GM21528 (cell line): ENCODE data around the gene FAM131A.

Experiments
- ATAC-seq: cut with Tn5 transposase; IDR thresholded peaks from one replicate; pipeline ENCODE4 v1.9.1; 2021; ENCODE audit warnings: mild to moderate bottlenecking, moderate library complexity; ENCODE audit not compliant: unreplicated experiment, low FRiP score

FAM131A gene, protein sequence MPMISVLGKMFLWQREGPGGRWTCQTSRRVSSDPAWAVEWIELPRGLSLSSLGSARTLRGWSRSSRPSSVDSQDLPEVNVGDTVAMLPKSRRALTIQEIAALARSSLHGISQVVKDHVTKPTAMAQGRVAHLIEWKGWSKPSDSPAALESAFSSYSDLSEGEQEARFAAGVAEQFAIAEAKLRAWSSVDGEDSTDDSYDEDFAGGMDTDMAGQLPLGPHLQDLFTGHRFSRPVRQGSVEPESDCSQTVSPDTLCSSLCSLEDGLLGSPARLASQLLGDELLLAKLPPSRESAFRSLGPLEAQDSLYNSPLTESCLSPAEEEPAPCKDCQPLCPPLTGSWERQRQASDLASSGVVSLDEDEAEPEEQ

DNA sequence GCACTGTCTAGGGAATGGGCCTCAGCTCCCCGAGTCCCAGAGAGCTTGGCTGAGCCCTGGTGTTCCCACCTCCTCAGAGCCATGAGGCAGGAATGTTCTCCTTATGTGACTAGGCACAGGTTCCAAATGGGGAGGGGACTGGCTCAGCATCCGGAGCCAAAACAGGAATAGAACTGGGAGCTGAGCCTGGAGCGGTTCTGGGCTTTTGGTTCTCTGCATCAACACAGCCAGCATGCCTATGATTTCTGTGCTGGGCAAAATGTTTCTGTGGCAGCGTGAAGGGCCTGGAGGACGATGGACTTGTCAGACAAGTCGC is at the start of gene FAM131A:
Gene FAM131A, plus strand, starts transcription at position 202 of the 316 bp plus-strand sequence. Its CDS starts 31 bp downstream, at position 233.
- no peak for ATAC-seq

DNA sequence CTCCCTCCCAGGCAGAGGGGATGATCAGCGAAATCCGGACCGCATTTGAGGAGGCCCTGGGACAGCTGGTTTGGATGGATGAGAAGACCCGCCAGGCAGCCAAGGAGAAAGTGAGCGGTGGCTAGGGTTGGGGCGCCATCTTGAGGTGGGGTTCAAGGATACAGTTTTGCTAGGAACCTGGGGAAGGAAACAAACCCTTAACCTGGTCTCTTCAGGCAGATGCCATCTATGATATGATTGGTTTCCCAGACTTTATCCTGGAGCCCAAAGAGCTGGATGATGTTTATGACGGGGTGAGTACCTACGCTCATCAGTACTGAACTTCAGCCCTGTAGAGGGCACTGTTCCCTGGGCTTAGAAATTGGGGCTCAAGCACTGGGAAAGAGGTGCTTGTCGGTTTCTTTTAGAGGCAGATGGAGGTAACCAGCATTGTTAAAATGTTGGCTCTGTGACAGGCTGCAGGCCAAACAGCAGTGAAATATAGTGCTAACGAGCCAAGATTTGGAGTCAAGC is 47.9 kb upstream of the FAM131A start:
- ATAC-seq: no peak

DNA sequence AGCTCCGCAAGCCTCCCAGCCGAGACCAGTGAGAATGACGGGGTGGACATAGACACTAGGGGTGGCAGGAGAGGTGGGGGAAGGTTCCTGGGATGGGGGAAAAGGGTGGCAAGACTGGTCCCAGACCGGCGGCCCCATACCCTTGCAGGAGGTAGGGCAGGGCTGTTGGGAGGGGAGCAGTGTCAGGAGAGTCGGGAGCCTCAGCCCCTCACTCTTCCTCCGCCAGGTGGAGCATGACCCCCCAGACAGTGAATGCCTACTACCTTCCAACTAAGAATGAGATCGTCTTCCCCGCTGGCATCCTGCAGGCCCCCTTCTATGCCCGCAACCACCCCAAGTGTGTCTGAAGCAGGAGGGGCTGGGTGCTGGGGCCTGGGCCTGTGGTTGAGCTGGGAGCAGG is 47.1 kb upstream of the FAM131A start:
- no peak for ATAC-seq

DNA sequence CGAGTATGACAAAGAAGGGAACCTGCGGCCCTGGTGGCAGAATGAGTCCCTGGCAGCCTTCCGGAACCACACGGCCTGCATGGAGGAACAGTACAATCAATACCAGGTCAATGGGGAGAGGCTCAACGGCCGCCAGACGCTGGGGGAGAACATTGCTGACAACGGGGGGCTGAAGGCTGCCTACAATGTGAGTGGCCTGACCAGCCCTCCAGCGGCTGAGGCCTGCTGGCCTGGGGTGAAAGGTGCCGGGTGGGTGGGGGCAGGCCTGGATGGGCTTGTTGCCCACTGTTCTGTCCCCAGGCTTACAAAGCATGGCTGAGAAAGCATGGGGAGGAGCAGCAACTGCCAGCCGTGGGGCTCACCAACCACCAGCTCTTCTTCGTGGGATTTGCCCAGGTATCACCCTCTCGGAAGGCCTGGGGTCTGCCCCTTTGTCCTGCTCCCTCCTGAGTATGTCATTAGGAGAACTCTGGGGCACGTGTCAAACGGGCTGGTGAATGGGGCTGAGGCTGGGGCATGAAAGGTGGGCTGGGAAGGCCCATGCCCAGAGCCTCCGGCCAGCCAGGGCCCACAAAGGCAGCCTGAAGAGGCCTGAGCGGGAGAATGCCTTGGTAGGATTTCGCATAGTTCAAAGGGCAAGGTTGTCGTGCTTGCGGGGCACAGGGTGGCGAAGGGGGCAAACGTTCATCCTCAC is 46.2 kb upstream of the FAM131A start:
- no peak for ATAC-seq

DNA sequence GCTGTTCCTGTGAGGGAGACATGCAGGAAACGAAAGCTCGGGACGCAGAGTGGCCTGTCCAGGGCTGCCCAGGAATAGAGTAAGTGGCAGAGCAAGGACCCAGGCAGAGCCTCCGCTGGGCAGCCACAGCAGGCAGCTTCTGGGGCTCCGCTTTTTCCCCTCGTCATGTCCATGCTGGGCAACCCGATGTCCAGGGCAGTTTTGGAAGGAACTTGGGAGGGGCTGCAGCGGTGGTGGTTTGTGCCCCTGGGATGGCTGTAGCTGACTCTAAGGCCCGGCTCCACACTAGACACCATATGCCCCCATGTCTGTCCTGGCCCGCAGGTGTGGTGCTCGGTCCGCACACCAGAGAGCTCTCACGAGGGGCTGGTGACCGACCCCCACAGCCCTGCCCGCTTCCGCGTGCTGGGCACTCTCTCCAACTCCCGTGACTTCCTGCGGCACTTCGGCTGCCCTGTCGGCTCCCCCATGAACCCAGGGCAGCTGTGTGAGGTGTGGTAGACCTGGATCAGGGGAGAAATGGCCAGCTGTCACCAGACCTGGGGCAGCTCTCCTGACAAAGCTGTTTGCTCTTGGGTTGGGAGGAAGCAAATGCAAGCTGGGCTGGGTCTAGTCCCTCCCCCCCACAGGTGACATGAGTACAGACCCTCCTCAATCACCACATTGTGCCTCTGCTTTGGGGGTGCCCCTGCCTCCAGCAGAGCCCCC is 45.5 kb upstream of the FAM131A start:
- no peak for ATAC-seq

DNA sequence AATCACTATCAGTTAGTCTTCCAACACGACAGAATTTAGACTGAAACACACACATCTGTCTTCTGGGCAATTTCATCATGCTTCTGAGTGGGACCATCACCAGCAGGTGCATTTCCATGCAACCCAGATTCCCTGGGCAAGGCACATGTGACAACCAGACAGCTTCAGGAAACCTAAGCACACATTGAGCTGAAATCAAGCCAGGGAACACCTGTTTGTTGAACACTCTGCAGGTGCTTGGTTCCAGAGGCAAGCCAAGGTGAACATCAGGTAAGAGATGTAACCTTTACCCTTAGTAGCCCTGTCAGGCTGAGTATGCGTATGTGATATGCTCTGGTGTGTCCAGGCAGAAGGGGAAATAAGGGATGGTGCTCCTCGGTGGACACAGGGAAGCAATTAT is 41.6 kb upstream of the FAM131A start:
- ATAC-seq: no peak

DNA sequence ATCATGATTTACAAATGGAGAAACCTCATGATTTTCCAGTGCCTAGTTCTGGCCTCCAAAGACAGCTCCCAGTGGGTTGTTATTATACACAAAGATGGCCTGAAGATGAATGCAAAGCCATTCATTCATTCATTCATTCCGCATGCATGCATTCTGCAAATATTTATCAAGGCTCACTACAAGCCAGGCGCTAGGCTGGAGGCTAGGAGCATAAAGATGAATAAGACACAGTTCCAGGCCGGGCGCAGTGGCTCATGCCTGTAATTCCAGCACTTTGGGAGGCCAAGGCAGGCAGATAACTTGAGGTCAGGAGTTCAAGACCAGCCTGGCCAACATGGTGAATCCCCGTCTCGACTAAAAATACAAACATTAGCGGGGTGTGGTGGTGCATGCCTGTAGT is 40.8 kb upstream of the FAM131A start:
- ATAC-seq: no peak

DNA sequence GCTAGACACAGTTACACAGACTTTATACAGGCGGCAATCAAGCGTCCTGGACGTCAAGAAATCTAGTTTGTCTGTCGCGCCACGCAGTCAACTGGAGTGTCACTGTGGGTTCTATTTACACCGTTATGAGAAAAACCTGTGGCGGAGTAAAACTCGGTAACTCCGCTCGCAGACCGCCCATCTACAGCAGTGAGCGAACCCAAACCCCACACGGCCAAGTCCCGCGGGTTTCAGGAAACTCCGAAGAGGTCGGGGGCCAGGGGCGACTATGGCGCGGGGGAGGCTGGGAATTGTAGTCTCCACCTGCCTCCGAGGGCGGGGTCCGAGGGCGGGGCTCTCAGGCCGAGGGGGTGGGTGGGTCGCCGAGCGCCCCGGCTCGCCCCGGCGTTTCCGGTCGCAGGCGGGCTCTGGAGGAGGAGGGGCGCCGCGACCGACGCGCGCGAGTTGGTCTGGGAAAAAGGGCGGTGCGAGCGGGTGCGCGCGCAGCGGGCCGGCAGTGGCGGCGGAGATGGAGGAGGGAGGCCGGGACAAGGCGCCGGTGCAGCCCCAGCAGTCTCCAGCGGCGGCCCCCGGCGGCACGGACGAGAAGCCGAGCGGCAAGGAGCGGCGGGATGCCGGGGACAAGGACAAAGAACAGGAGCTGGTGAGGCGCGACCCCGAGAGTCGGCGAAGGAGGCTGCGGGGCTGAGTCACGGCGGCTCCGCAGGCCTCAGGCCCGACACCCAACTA is 38.5 kb upstream of the FAM131A start, which contains the start of gene PSMD2:
Gene PSMD2, plus strand, starts transcription at position 483 of the 729 bp plus-strand sequence. Its CDS starts 26 bp downstream, at position 509.
- ATAC-seq: peak; percentile 92

DNA sequence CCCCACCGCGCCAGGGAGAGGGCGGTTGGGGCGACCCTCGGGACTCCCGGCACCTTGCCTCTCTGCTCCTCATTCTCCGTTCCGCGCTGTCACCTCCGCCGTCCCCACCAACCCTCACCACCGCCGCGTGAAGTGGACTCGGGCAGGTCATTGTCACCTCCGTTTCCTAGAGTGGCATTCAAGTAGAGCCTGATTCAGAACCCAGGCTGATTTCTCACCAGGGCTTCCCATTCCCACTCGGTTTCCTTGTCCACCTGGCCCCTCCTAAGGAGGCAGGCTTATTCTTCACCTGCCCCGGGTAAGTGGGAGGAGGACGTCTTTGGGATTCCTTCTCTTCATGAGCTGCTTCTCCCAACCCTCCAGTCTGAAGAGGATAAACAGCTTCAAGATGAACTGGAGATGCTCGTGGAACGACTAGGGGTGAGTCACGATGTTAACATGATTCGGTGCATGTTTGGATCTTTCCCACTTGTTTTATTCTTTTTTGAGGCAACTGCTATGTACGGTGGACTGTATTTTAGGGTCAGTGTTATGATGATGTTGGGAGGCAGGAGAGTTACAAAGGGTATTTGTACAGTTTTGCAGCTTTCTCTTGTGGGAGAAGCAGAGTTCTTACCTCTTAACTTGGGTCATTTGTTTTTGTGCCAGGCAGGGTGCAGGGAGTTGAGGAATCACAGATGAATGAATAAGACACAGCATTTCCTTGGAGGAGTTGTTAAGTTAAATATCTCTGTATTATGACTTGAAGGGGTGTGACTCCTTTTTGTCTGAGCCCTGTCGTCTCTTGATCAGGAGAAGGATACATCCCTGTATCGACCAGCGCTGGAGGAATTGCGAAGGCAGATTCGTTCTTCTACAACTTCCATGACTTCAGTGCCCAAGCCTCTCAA is 37.7 kb upstream of the FAM131A start:
- ATAC-seq: no peak

DNA sequence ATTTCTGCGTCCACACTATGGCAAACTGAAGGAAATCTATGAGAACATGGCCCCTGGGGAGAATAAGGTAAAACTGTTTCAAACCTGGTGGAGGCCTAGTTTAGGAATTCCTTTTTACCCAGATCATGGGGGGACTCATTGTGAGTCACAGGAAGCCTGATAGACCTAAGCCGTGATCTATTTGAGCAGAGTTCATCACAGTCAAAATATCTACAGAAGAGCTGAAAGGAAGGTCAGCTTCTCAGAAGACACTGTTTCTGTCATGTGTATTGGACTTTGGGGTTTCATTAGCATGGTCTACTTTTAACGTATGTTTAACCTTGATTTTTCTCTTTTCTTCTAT is 37.1 kb upstream of the FAM131A start:
- no peak for ATAC-seq

DNA sequence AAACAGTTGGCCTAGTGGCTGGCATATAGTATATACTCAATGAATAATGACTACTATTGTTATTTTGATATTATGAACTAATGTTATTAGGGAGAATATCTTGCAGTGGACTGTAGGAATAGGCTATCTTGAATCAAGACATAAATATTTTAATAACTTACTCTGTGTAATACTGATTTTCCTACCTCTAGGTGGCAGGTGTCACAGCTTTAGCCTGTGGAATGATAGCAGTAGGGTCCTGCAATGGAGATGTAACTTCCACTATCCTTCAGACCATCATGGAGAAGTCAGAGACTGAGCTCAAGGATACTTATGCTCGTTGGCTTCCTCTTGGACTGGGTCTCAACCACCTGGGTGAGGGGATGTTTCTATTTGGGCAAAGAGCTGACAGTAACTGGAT is 31.8 kb upstream of the FAM131A start:
- no peak for ATAC-seq

DNA sequence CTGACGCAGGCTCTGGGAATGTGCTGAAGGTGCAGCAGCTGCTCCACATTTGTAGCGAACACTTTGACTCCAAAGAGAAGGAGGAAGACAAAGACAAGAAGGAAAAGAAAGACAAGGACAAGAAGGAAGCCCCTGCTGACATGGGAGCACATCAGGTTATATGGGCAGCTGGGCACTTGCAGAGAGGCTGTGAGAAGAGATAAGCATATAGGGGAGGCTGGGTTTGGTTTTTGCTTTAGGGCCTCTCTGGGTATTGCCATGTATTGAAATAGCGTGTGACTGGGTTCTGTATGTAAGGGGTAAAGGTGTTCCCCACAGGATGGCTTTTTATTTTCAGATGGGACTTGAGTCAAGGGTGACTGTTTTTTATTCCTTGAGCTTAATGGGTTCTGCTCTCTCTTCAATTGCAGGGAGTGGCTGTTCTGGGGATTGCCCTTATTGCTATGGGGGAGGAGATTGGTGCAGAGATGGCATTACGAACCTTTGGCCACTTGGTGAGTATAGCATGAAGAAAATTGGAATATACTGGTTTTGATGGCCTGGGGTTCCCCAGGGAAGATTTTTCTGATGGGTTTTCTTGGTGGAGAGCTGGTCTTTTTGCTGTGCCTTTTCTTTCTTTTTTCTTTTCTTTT is 30.9 kb upstream of the FAM131A start:
- no peak for ATAC-seq

DNA sequence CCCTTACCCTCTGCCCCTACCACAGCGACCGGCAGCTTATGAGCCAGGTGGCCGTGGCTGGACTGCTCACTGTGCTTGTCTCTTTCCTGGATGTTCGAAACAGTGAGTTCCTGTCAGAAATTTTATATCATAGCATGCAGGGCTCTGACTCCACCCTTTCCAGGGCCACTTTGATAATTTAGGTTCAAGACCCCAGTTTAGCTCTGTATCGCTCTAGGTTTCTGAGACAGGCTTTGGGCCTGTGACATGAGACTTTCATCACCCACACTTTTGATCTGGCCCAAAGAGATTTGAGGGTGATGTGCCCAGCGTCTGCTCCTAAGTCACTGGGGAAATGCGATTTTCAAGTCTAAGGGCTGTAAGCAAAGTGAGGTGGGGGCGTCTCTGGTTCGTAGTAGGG is 29.5 kb upstream of the FAM131A start:
- ATAC-seq: no peak

DNA sequence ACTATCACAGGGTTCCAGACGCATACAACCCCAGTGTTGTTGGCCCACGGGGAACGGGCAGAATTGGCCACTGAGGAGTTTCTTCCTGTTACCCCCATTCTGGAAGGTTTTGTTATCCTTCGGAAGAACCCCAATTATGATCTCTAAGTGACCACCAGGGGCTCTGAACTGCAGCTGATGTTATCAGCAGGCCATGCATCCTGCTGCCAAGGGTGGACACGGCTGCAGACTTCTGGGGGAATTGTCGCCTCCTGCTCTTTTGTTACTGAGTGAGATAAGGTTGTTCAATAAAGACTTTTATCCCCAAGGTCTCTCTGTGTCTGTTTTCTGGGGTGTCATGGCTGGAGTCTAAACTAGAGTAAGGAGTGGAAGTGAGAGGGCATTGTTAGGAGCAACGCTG is 28.7 kb upstream of the FAM131A start:
- no peak for ATAC-seq

DNA sequence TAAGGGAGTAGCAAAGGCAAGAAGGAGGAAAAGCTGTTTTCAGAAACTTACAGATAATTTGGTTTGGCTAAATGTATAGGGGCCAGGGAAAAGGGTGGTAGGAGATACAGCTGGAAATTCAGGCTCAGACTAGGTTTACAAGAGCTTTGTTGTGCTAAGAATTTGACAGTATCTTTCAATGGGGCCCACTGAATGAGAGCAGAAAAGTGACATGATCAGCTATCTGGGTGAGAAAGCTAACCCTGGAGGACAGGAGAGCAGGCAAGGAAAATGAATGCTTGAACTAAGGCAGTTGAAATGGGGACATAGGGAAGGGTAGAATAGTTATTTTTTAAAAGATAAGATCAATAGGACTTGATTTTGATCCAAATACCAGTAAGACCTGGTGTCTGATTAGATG is 25.8 kb upstream of the FAM131A start:
- no peak for ATAC-seq

DNA sequence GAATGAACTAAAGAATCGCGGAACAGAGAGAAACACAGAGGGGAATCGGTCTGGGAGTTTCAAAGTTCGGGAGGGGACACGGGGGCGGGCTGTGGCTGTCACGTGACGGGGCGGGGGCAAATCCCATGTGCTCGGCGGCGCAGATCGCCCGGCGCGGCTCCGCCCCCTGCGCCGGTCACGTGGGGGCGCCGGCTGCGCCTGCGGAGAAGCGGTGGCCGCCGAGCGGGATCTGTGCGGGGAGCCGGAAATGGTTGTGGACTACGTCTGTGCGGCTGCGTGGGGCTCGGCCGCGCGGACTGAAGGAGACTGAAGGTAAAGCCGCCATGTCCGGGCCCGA is 23.1 kb upstream of the FAM131A start, which contains the start of gene EIF4G1:
Gene EIF4G1, plus strand, starts transcription at position 244 of the 337 bp plus-strand sequence. CDS start 1,191 bp downstream, outside the sequence.
- peak; percentile 75 for ATAC-seq

DNA sequence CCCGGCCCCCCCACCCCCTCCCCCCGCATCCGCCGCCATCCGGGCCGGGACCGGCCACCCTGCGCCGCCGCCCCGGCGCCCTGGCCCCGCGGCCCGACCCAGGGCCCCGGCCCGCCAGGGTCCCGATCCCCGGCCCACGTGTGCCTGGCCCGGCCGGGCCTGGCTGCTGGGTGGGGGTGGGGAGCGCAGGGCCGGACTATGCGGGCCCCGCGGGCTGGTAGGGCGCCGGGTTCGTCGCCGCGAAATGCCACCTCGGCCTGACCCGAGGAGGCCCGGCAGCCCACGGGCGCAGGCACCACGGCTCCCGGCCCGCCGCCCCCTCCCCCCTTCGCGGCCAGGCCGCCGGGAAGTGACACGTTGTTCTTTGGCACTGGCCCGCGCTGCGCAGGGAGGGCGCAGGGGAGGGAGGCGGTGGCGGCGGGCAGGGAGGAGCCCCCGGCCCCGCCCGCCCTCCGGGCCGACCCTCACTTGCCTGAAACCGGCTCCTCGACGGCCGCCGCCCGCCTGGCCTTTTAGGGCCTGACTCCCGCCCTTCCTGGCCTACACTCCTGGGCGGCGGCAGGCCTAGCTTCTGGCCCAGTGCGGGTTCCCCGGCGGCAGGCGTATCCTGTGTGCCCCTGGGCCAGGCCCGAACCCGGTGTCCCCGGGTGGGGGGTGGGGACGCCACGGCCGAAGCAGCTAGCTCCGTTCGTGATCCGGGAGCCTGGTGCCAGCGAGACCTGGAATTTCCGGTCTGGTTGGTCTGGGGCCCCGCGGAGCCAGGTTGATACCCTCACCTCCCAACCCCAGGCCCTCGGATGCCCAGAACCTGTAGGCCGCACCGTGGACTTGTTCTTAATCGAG is 22.5 kb upstream of the FAM131A start:
- ATAC-seq: peak; percentile 36

DNA sequence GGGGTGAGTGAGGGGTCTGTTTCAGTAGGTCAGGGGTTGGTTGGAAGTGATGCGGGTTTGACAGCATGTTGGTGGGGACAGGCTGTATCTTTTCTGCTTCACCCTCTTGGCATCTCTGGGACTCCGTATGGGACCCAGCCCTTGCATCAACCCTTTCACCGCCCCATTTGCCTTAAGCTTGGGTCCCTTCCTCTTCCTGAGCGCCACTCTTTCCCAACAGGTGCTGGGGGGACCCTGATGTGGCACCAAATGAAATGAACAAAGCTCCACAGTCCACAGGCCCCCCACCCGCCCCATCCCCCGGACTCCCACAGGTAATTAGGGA is 21.9 kb upstream of the FAM131A start:
- ATAC-seq: peak; percentile 2
